Loucy (cell line): Measurements from ENCODE around the gene ZNF165.

Experiments used
- EZH2phosphoT487 ChIP-seq: fragments of 200-600 bp; IDR thresholded peaks from 2 replicates; pipeline ENCODE4 v1.6.1; 2018; ENCODE audit warnings: antibody characterized with exemption, mild to moderate bottlenecking, moderate library complexity, borderline replicate concordance
- TF ChIP-seq, protein P1 (sequence below): fragments of 200-600 bp; sonication (generic); conservative IDR thresholded peaks from 2 replicates; pipeline ENCODE4 v1.5.1; 2014; ENCODE audit warnings: mild to moderate bottlenecking, antibody characterized with exemption, low read length

DNA sequence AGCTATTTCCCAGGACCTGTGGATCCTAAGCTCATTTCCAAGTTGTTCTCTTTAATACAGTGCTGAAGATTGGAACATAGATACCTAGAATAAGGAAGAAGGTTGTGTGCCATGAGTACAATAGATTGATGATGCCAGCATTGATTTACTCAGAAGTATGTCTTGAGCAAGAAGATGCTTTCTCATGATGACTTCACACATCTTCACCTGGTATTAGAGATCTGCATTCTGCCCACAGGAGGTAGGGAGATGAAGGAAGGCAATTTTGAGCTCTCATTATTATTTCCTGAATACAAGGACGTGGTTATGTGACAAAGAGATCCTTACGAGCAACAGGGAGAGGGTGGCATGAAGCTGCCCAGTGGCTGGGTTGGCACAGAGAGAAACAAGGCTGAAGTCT, 20.0 kb upstream of the ZNF165 start:
- TF ChIP-seq, protein P1, sequence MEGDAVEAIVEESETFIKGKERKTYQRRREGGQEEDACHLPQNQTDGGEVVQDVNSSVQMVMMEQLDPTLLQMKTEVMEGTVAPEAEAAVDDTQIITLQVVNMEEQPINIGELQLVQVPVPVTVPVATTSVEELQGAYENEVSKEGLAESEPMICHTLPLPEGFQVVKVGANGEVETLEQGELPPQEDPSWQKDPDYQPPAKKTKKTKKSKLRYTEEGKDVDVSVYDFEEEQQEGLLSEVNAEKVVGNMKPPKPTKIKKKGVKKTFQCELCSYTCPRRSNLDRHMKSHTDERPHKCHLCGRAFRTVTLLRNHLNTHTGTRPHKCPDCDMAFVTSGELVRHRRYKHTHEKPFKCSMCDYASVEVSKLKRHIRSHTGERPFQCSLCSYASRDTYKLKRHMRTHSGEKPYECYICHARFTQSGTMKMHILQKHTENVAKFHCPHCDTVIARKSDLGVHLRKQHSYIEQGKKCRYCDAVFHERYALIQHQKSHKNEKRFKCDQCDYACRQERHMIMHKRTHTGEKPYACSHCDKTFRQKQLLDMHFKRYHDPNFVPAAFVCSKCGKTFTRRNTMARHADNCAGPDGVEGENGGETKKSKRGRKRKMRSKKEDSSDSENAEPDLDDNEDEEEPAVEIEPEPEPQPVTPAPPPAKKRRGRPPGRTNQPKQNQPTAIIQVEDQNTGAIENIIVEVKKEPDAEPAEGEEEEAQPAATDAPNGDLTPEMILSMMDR, result no peak
- TF ChIP-seq EZH2phosphoT487, result no peak
